Hippocampal formation (tissue), 2 donors: ENCODE measurements around the gene GKAP1.
"Not testable (repeated sequence)": the region's sequence is repeated elsewhere in the genome, so short reads cannot be mapped to it uniquely, and the experiment has no call there.

ENCODE experiments used
- DNase-seq, 2 donors: peaks; one replicate each; lab custom pipeline; 2025; lab: John Stamatoyannopoulos, UW

The GKAP1 gene

GRCh38 chr9:83817356-83818278, at the start of gene GKAP1:
GKAP1 (minus strand) TSS chr9:83817769; CDS start chr9:83806517, 11,252 bp downstream.
- peak; percentile 46 to 79 for DNase-seq

GRCh38 chr9:83849895-83850294, 32.3 kb upstream of the GKAP1 start:
- DNase-seq = not testable (repeated sequence)

- not testable (repeated sequence) for DNase-seq
These were observed 19.6 kb upstream of the GKAP1 start for GRCh38 chr9:83837070-83837643.

DNA sequence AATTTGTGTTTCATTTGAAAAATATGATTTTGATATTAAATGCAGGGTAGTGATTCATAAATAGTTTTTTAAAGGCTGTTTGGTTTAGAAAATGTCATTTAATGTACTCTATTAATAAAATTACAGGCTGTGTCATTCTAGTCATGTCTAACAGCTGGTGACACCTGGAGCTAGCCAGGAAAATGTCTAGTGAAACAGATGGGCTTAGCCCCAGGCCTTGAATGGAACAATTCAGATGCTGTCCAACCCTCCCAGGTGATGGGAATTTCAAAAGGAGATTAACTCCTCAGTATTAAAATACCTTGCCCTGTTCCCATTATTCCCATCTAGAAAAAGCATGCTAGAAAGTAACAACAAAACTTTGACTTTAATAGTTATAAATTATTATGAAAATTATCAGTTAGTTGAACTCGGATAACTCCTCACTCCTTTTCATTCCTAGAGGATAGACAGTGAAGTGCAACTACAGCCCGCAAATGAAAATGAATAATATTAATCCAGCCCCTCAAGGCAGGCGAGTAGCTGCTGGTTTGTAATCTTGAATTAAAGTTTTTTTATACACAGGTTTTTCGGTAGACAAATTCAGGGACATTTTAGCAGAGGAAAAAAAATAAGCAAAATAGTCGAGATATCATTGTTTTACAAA, 13.0 kb upstream of the GKAP1 start:
- DNase-seq = not testable (repeated sequence)

- not testable (repeated sequence) for DNase-seq
These were observed 7.5 kb upstream of the GKAP1 start for GRCh38 chr9:83824986-83825623.

DNA sequence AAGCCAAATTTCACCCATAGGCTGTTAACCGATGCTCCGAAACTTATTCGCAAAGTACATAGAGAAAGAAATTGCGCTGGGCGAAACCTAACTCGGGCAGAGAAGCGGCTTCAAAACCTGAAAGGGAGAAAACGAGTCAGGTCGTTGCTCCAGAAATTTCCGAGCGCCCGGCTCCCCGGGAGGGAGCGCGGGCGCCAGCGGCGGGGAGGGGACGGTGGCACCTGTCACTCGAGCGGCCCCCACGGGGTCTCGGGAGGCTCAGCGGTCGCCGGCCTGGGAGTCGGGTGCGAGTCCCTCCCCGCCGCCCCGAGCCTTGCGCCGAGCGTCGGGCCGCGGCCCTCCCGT, 586 bp downstream of the GKAP1 start:
- not testable (repeated sequence) for DNase-seq

- DNase-seq = not testable (repeated sequence)
These were observed 2.4 kb downstream of the GKAP1 start for GRCh38 chr9:83815120-83815519.

DNA sequence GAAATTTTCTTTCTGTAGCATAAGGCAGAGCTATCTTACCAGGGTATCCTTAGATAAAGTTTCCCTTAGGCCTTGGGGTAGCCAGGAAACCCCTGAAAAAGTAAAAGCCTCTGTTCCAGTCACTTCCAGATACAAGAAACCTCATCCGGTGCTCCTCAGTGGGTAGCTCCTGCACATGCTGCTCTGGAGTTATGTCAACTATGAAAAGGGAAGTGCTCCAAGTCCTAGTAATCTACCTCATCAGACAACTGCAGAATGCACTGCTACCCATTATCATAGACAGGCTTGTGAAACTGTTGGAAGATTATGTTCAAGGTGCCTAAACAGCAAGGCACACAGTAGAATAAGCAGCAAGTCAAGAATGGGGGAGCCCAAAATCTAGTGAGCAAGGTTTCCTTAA, 8.4 kb downstream of the GKAP1 start:
- not testable (repeated sequence) for DNase-seq

GRCh38 chr9:83804454-83804853, 13.1 kb downstream of the GKAP1 start:
- DNase-seq = not testable (repeated sequence)

DNA sequence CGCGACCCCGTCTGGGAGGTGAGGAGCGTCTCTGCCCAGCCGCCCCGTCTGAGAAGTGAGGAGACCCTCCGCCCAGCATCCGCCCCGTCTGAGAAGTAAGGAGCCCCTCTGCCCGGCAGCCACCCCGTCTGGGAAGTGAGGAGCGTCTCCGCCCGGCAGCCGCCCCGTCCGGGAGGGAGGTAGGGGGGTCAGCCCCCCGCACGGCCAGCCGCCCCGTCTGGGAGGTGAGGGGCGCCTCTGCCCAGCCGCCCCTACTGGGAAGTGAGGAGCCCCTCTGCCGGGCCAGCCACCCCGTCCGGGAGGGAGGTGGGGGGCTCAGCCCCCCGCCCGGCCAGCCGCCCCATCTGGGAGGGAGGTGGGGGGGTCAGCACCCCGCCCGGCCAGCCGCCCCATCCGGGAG, 13.6 kb downstream of the GKAP1 start:
- DNase-seq = not testable (repeated sequence)

- no peak for DNase-seq
These were observed 17.1 kb downstream of the GKAP1 start for GRCh38 chr9:83800236-83801033.

GRCh38 chr9:83794051-83794450, 23.5 kb downstream of the GKAP1 start:
- DNase-seq = no peak

DNA sequence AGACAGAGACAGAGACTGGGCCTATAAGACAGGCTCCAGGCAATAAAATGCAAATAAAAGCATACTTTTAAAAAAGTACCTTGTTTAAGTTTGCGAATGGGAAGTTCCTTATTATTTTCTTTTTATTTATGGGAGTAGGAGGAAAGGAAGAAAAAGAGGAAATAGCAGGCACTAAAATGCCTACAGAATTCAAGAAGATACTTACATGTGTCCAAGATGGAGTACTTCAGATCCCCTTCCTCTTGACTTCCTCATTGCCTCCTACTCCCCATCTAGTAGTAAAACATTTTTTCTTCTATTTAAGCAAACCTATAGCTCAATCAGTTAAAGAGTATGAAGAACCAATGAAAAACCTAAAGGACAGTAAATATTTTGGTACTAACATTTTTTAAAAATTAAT, 24.8 kb downstream of the GKAP1 start:
- DNase-seq = no peak

DNA sequence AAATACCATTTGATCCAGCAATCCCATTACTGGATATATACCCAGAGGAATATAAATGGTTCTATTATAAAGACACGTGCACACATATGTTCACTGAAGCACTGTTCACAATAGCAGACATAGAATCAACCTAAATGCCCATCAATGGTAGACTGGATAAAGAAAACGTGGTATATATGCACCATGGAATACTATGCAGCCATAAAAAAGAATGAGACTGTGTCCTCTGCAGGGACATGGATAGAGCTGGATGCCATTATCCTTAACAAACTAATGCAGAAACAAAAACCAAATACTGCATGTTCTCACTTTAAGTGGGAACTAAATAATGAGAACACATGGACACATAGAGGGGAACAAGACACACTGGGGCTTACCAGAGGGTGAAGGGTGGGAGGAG, 39.4 kb downstream of the GKAP1 start:
- no peak for DNase-seq

DNA sequence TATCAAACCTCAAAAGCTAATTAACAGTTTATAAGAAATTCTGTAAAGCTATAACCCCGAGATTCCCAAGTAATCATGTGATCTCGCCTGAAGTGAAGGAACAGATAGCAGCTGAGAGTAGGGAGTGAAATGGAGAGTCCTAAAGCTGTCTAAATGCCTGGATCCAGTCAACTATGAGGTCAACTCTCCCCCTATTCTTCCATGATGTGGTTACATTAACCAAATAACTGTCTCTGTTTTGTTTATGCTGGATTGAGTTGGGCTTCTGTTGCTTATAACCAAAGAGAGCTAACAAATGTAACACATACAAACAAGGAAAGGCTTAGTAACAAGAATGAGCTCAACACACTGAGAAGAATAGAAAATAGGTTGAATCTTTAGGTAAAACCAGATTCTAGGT, 41.6 kb downstream of the GKAP1 start:
- DNase-seq = no peak

- DNase-seq = no peak
These were observed 44.7 kb downstream of the GKAP1 start for GRCh38 chr9:83772860-83773259.

- DNase-seq = no peak
These were observed 52.2 kb downstream of the GKAP1 start for GRCh38 chr9:83765376-83765775.

DNA sequence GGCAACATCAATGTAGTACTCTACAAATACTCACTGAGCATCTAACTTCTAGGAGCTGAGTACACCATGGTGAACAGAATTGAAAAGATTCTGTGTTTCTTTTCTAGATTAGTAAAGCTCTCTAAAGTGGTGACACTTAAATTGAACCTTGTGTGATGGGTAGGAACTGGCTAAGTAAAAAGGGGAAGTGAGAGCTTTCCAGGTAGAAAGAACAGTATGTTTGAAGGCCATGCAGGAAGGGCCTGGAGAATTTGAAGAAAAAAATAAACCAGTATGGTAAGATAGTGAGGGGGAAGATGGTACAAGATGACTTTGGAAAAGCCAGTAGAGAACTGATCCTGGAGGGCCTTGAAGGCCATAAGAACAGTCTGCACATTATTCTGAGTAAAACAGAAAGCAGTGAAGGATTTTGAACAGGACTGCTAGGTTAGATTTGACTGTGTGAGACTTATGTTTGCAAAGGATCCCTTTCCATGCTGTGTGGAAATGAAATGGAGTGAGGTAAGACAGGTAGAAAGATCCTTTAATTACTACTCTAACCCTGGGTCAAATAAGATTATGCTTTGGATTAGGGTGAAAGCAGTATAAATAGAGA, 63.1 kb downstream of the GKAP1 start:
- no peak for DNase-seq

- no peak for DNase-seq
These were observed 67.9 kb downstream of the GKAP1 start for GRCh38 chr9:83749706-83750105.

DNA sequence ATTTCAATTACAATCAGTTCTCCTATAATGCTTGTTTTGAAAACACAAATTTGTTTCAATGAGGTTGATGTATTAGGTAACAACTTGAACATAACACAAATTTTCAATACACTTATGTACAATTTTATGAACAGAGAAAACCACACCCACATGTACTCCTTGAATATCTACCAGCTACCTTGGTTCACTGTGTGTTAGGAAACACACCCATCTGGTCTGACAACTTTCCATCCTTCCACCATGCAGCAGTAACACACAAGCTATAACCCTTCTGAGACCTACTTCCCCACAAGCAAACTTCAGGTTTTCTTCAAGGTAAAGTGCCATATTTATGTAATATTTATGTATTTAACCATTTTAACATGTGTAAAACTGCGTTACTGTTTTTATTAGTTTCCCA, 73.4 kb downstream of the GKAP1 start:
- DNase-seq = no peak

DNA sequence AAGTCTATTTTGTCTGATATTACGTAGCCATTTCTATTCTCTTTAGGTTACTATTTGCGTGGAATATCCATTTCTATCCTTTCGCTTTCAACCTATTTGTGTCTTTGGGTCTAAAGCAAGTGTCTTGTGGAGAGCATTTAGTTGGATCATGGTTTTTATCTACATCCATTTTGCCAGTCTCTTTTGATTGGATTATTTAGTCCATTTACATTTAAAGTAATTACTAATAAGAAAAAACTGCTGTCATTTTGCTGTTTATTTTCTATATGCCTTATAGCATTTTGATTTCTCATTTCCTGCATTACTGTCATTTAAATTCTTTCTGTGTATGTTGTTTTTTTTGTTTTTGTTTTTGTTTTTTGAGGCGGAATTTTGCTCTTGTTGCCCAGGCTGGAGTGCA, 83.8 kb downstream of the GKAP1 start:
- no peak for DNase-seq
